K562 (cell line): ENCODE results near the gene SULT6B1. TPM values are rescaled to one million over a fixed set of nuclear protein-coding genes. Genes with fewer than 3 reads are reported as not detected.
A peak's percentile ranks its signal among the peaks of the same experiment; 100 is the strongest.

Source experiments
- ATF3 ChIP-seq, 2 experiments: fragments of 450-650 bp in 1 of 2; sonication (generic) in 1 of 2; formaldehyde crosslinking in 1 of 2; IDR thresholded peaks in 1 of 2; conservative IDR thresholded peaks in 1 of 2; 2 replicates each; pipeline versions ENCODE4 v1.6.1 to v1.8.1; 2016 to 2023; ENCODE audit warnings: mild to moderate bottlenecking in 2 of 2, moderate library complexity in 2 of 2, inconsistent platforms in 1 of 2, missing genetic modification reagents in 1 of 2
- CEBPG ChIP-seq, 3 experiments: fragments of 200-800 bp in 1 of 3; sonication (Bioruptor generic) in 1 of 3; sonication (generic) in 1 of 3; formaldehyde crosslinking in 1 of 3; IDR thresholded peaks in 2 of 3; conservative IDR thresholded peaks in 1 of 3; 2 replicates each; pipeline versions ENCODE4 v1.6.1 to v1.8.0; 2016 to 2022; ENCODE audit warnings: missing compliant biosample characterization in 2 of 3, missing genetic modification characterization in 2 of 3, mild to moderate bottlenecking in 1 of 3, missing genetic modification reagents in 1 of 3
- CREM ChIP-seq: IDR thresholded peaks from 2 replicates; pipeline ENCODE4 v1.6.1; 2014; ENCODE audit warnings: antibody characterized with exemption, low read depth
- E2F1 ChIP-seq: sonication (generic); formaldehyde crosslinking; IDR thresholded peaks from 2 replicates; pipeline ENCODE4 v1.8.1; 2023; ENCODE audit warnings: mild to moderate bottlenecking, missing genetic modification reagents, moderate library complexity
- ERF ChIP-seq: fragments of 450-650 bp; formaldehyde crosslinking; IDR thresholded peaks from 2 replicates; pipeline ENCODE4 v1.4.0; 2020; ENCODE audit warnings: mild to moderate bottlenecking, mixed read lengths
- FOXJ3 ChIP-seq: sonication (generic); formaldehyde crosslinking; IDR thresholded peaks from 2 replicates; pipeline ENCODE4 v1.4.0; 2020; ENCODE audit warnings: mild to moderate bottlenecking, missing genetic modification reagents
- HEY1 ChIP-seq: fragments of 250-450 bp; sonication (Bioruptor Pico); IDR thresholded peaks from 2 replicates; pipeline ENCODE4 v1.5.0; 2020; ENCODE audit warnings: mild to moderate bottlenecking, moderate library complexity, borderline replicate concordance
- ILF3 ChIP-seq: fragments of 450-650 bp; IDR thresholded peaks from 2 replicates; pipeline ENCODE4 v1.6.1; 2018; ENCODE audit warnings: antibody characterized with exemption, mild to moderate bottlenecking, moderate library complexity, borderline replicate concordance
- MEF2D ChIP-seq: conservative IDR thresholded peaks from 2 replicates; pipeline ENCODE4 v1.6.1; 2016; ENCODE audit warnings: low read depth, missing genetic modification characterization, missing compliant biosample characterization
- PBX2 ChIP-seq, 2 experiments: IDR thresholded peaks in 1 of 2; conservative IDR thresholded peaks in 1 of 2; 2 replicates each; pipeline ENCODE4 v1.6.1; 2016; ENCODE audit warnings: low read depth in 2 of 2, mild to moderate bottlenecking in 1 of 2, missing compliant biosample characterization in 1 of 2, missing genetic modification characterization in 1 of 2, moderate library complexity in 1 of 2
- SMARCE1 ChIP-seq: fragments of 450-650 bp; IDR thresholded peaks from 2 replicates; pipeline ENCODE4 v1.7.1; 2016; ENCODE audit warnings: mild to moderate bottlenecking
- ZBTB2 ChIP-seq: fragments of 450-650 bp; IDR thresholded peaks from 2 replicates; pipeline ENCODE4 v1.6.1; 2016; ENCODE audit warnings: antibody characterized with exemption
- ZFP30 ChIP-seq: fragments of 250-450 bp; sonication (Bioruptor Pico); IDR thresholded peaks from 2 replicates; pipeline ENCODE4 v1.8.0; 2022; ENCODE audit warnings: moderate library complexity, mild to moderate bottlenecking, inconsistent platforms, borderline replicate concordance
- ZFPM2 ChIP-seq: fragments of 250-450 bp; sonication (Bioruptor Pico); IDR thresholded peaks from 2 replicates; pipeline ENCODE4 v1.5.1; 2022; ENCODE audit warnings: mild to moderate bottlenecking
- ZNF398 ChIP-seq: fragments of 250-450 bp; sonication (Bioruptor Pico); IDR thresholded peaks from 2 replicates; pipeline ENCODE4 v1.8.0; 2021; ENCODE audit warnings: moderate library complexity, mild to moderate bottlenecking, inconsistent platforms
- polyA plus RNA-seq, 8 experiments: library from polyadenylated mRNA; depleted of rRNA in 4 of 8; stranded (reverse) in 5 of 8; unstranded in 3 of 8; fragments of >200 nt; fragmentation: Nextera tagmentation in 2 of 8; fragmentation: Illumina TruSeq in 1 of 8; extraction: Ambion mirVana in 2 of 8; extraction: Trizol in 1 of 8; gene quantifications; 2 replicates each; pipeline versions ENCODE4 v1.2.1 to v1.2.3, GENCODE V29; 2011 to 2014; ENCODE audit warnings: inconsistent platforms in 1 of 8, missing spikeins in 1 of 8
- total RNA-seq, 7 experiments: library from RNA; depleted of rRNA in 6 of 7; stranded (reverse); fragments of >200 nt in 6 of 7; fragmentation: Illumina TruSeq in 2 of 7; extraction: Trizol in 2 of 7; gene quantifications; 2 replicates each; pipeline versions ENCODE4 v1.2.1 to v1.2.3, GENCODE V29; 2011 to 2021; ENCODE audit warnings: low replicate concordance in 1 of 7

SULT6B1 gene
- total and polyA plus RNA-seq, 9 of the 15 experiments (the other 6 are each of a cell fraction or from before 2014, with no cell fraction given): not detected

- TF ChIP-seq ZBTB2: no peak
- TF ChIP-seq CREM: peak; percentile 90
- no peak for TF ChIP-seq ZNF398
- no peak for TF ChIP-seq PBX2 (CRISPR knock-in tag; IDR thresholded peaks at IDR 0.05; ENCODE audit: low read depth)
- TF ChIP-seq PBX2 (tag; conservative IDR thresholded peaks at IDR 0.05; ENCODE audit: low read depth): no peak
- TF ChIP-seq E2F1 (CRISPR knock-in tag): peak; percentile 45; the same call in 1 of the 2 replicates
- TF ChIP-seq ZFP30 (CRISPR knock-in tag): no peak
- 0 out of 2 replicates have a peak, but pooled peaks have one; percentile 30 for TF ChIP-seq ATF3 (IDR thresholded peaks at IDR 0.05)
- TF ChIP-seq ATF3 (CRISPR knock-in tag; conservative IDR thresholded peaks at IDR 0.05): no peak
- TF ChIP-seq ERF (CRISPR knock-in tag): no peak
- peak; percentile 74 for TF ChIP-seq CEBPG (CRISPR knock-in tag; IDR thresholded peaks at IDR 0.05)
- TF ChIP-seq CEBPG (tag; conservative IDR thresholded peaks at IDR 0.05 in 1 of 2, IDR thresholded peaks at IDR 0.05 in 1 of 2): peak in 1 of 2 experiments; percentile 51; a peak in 2 of 4 replicates
- TF ChIP-seq HEY1 (CRISPR knock-in tag): no peak
- no peak for TF ChIP-seq ZFPM2 (CRISPR knock-in tag)
- TF ChIP-seq MEF2D (tag): no peak
- no peak for TF ChIP-seq FOXJ3 (CRISPR knock-in tag)
- no peak for TF ChIP-seq ILF3
- no peak; the same call in 1 of the 2 replicates for TF ChIP-seq SMARCE1
These were observed 43.0 kb upstream of the SULT6B1 start, which contains the start of the genes CEBPZ and NDUFAF7 (continued) for GRCh38 chr2:37231241-37232130.
